Testis (tissue), 3 donors: ENCODE results near the gene ISX. TPM values are rescaled to one million over a fixed set of nuclear protein-coding genes. Genes with fewer than 3 reads are reported as not detected.

Experiments
- DNase-seq: peaks from one replicate; pipeline ENCODE4 v3.0.0-alpha.2; 2019
- H3K27ac ChIP-seq, 2 donors: fragments of 200-600 bp; sonication (generic); one replicate each; pipeline ENCODE4 v1.5.1; 2019
- H3K27me3 ChIP-seq: fragments of 200-600 bp; sonication (generic); one replicate; pipeline ENCODE4 v1.5.1; 2019
- H3K36me3 ChIP-seq: fragments of 200-600 bp; sonication (generic); one replicate; pipeline ENCODE4 v1.5.1; 2017; ENCODE audit warnings: low read depth; ENCODE audit errors: missing control alignments
- H3K4me1 ChIP-seq: fragments of 200-600 bp; sonication (generic); one replicate; pipeline ENCODE4 v1.5.1; 2019
- H3K4me3 ChIP-seq, 2 donors: fragments of 200-600 bp; sonication (generic); one replicate each; pipeline ENCODE4 v1.5.1; 2017 to 2019
- H3K9me3 ChIP-seq: fragments of 200-600 bp; sonication (generic); one replicate; pipeline ENCODE4 v1.5.1; 2017
- CTCF ChIP-seq, 3 experiments: fragments of 450-650 bp in 2 of 3; fragments of 200-600 bp in 1 of 3; sonication (generic) in 1 of 3; IDR thresholded peaks; one replicate each; pipeline ENCODE4 v1.5.1; 2016 to 2019; ENCODE audit warnings: antibody characterized with exemption in 3 of 3, mild to moderate bottlenecking in 2 of 3, moderate library complexity in 1 of 3
- POLR2A ChIP-seq: fragments of 450-650 bp; IDR thresholded peaks from one replicate; pipeline ENCODE4 v1.6.1; 2017; ENCODE audit warnings: antibody characterized with exemption, mild to moderate bottlenecking, moderate library complexity
- WGBS, 2 donors: methylation state at CpG; one replicate each; pipeline ENCODE4 v1.1.5; 2018; 5-methylcytosine and 5-hydroxymethylcytosine counted together
- intact Hi-C: fragments of 100-400 bp; cut with DNase I; formaldehyde crosslinking; loops from one replicate; pipeline ENCODE4 v1.15.1; 2023; ENCODE audit warnings: low total_unique reads
- polyA plus RNA-seq: library from polyadenylated mRNA; stranded (reverse); fragments of 350-450 nt; fragmentation: Illumina TruSeq; extraction: RNeasy Lipid Tissue Mini Kit (QIAGEN cat#74804); gene quantifications from one replicate; pipeline ENCODE4 v1.2.3, GENCODE V29; 2014; ENCODE audit warnings: low read depth, low replicate concordance; ENCODE audit not compliant: insufficient read depth
- total RNA-seq, 2 donors: library from RNA; depleted of rRNA; stranded (reverse); fragments of >200 nt; gene quantifications; one replicate each; pipeline ENCODE4 v1.2.3, GENCODE V29; 2016

ISX gene
- total and polyA plus RNA-seq, 3 donors from 2014 or later = not detected

DNA sequence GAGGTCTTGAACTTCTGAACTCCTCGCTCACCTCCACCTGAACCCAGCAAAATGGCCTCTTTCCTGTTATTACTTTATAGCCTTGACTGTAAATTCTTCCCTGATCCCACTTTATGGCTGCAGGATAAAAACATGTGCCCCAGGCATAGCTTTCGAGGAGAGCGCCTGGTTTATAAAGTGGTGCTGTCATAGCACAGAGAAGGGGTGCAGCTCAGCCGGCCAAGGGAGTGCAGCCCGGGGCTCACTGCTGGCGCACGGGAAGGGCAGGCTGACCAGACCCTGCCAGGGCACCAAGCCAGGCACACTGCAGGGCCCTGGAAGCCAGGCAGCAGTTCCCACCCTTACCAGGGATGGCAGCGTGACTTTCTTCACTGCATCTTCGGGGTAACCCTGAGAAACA lies 50.9 kb downstream of the ISX start:
- WGBS, 2 donors = 59 to 71% methylated on average over 7 to 9 of the region's 9 CpGs
- Histone ChIP-seq H3K27me3 (no peaks in the 10 kb centered on the region), H3K36me3 (no peaks in the 10 kb centered on the region), H3K4me3 (no peak overlapping the region), H3K4me1 (no peaks in the 10 kb centered on the region), H3K9me3 (no peaks in the 10 kb centered on the region), H3K27ac (no peak overlapping the region)
- no peak for DNase-seq
- TF ChIP-seq POLR2A = no peak
- no peak for TF ChIP-seq CTCF (IDR thresholded peaks at IDR 0.05)
- intact Hi-C loops = no loop called here

DNA sequence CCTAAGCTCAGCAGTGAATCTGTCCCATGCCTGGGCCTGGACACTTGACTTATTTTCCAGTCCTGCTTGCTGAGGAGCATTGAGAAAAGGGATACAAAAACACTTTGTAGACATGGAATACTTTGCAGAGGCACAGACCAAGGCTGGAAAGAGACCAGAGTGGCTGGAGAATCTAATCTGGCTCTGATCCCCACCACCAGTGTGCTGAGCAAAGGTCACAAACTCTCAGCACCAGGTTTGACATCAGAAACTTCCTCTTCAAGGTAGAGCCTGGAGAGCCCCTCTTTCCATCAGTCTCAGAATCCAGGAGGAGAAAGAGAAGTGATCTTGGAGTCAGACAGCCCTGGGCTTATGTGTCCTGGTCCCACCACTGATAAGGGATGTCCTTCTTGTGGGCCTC lies 53.5 kb downstream of the ISX start:
- H3K9me3 ChIP-seq = no peaks in the 10 kb centered on the region
- TF ChIP-seq POLR2A = no peak
- intact Hi-C loops = no loop called here
- no peak overlapping the region for H3K4me3 ChIP-seq
- H3K36me3 ChIP-seq = no peaks in the 10 kb centered on the region
- no peaks in the 10 kb centered on the region for H3K27me3 ChIP-seq
- no peak for DNase-seq
- no peaks in the 10 kb centered on the region for H3K4me1 ChIP-seq
- no peak overlapping the region for H3K27ac ChIP-seq

GRCh38 chr22:35124691-35125219 lies 58.8 kb downstream of the ISX start:
- no peaks in the 10 kb centered on the region for H3K9me3 ChIP-seq
- no peaks in the 10 kb centered on the region for H3K27me3 ChIP-seq
- H3K27ac ChIP-seq = no peak overlapping the region
- no peak for DNase-seq
- no peaks in the 10 kb centered on the region for H3K36me3 ChIP-seq
- intact Hi-C loops = no loop called here
- WGBS, 2 donors = 61 to 64% methylated on average over 3 of the region's 3 CpGs
- H3K4me3 ChIP-seq = no peak overlapping the region
- TF ChIP-seq CTCF (IDR thresholded peaks at IDR 0.05) (no peak), POLR2A (no peak)
- no peaks in the 10 kb centered on the region for H3K4me1 ChIP-seq

DNA sequence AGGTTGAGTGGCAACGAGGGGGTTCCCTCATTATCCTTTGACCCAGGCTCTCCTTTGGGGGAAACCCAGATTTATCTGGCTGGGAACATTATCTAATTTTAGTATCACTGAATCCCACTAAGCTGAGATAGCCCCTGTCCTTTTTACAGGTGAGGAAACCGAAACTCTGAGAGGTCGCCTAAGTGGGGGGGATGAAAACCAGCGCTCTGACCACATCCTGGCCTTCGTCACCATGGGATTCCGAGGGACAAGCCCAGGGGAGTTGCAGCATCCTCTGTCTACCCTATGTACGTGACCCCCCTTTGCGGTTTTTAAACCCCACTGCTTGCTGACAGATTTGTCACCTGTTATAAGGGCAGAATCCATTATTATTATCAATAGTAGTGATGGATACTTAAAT lies 61.0 kb downstream of the ISX start:
- Histone ChIP-seq H3K27ac (no peak overlapping the region), H3K36me3 (no peaks in the 10 kb centered on the region), H3K4me1 (no peaks in the 10 kb centered on the region), H3K27me3 (no peaks in the 10 kb centered on the region), H3K4me3 (no peak overlapping the region), H3K9me3 (no peaks in the 10 kb centered on the region)
- WGBS, 2 donors = 83 to 85% methylated on average over 8 of the region's 8 CpGs
- no peak for DNase-seq
- no peak for TF ChIP-seq POLR2A
- no peak for TF ChIP-seq CTCF (IDR thresholded peaks at IDR 0.05)
- intact Hi-C loops = no loop called here

GRCh38 chr22:35128637-35129036 lies 62.7 kb downstream of the ISX start:
- H3K36me3 ChIP-seq = no peaks in the 10 kb centered on the region
- no peaks in the 10 kb centered on the region for H3K4me1 ChIP-seq
- TF ChIP-seq CTCF (IDR thresholded peaks at IDR 0.05) (no peak), POLR2A (no peak)
- H3K4me3 ChIP-seq = no peak overlapping the region
- no peak overlapping the region for H3K27ac ChIP-seq
- H3K27me3 ChIP-seq = no peaks in the 10 kb centered on the region
- no peak for DNase-seq
- H3K9me3 ChIP-seq = no peaks in the 10 kb centered on the region
- intact Hi-C loops = no loop called here
- 90 to 93% methylated on average over 3 of the region's 3 CpGs for WGBS, 2 donors
